SIG-M5 treated with dmso at 0.1 percent for 504 hours (cell line): ENCODE data around the gene SEMA6A.

ENCODE experiments used
- DNase-seq: peaks from one replicate; lab custom pipeline; 2025; ENCODE audit not compliant: unreplicated experiment; lab: John Stamatoyannopoulos, UW

The SEMA6A gene

DNA sequence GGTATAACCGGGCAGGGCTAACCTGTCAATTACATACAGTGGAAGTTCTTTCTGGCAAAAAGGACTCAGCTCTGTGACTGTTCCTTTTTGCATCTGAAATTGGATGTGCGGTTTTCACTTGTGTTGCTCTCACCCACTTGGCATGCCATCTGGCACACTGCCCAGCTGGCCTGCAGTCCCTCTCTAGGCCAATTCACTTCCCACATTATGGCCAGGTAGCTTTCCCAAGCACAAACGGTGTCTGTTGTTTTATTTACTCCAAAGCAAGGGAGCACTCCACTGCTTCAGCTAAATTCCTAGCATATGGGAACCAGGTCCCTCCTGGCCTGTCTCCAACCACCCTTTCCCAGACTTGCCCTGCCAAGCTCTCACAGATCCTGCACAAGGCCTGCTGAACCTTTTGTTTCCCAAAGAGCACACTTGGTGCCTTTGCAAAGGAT is 132.5 kb downstream of the SEMA6A start:
- no peak for DNase-seq

DNA sequence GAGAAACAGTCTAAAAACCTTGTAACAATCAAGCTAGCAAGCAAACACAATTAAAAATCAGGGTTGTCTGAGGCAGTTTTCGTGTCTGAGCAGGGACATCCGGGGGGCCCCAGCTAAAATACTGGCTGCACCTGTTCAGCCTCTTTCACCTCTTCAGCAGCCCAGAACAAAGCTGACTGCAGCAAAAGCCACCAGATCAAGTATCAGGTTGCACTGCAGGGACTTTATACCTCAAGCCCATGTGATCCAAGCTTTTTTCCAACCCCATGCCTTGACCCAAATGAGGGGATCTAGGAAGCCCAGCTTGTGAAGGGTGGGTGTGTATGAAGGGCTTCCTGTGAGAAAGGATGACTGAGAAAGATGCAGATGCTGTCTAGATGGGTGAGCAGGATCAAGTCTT is 133.4 kb downstream of the SEMA6A start:
- DNase-seq = no peak

DNA sequence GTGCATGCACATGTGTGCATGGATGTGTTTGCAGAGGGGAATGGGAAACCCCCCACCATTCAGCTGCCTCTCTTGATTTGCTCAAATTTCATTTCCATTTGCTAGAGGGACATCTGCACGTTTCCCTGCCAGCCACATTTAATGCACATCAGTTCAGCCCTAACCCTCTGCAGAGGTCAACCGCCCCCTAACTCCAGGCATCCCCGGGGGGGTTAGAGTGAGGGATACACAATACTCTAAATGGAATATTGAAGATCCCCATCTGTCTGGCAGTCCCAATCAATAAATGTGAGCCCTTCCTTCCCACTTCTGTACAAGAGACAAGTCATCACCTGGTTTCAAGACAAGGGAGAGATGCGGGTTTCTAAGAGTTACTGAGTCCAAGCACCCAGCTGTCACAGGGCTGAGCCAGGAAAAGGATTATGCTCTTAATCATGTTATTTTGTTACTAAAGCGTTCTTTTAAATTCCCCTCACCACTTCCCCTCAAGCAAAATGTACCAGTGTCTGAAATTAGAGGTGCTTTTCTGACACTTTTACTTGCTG is 134.1 kb downstream of the SEMA6A start:
- no peak for DNase-seq

DNA sequence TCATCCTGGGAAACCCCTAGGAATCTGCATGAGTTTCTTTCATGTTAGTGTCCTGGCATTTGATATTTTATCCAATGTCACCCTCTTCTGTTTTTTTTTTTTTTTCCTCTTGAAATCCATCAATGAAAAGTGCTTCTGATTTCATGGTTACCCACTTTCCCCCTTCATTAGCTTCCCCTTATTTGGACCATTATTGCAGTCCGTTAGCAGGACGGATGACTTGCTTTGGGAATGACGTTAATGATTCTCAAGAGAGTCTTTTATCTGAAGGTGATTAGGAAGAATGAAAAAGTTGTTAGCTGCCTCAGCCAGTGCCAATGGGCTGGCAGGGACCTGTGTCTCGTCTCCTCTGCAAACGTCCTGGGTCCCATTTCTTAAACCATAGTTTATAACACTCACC is 134.7 kb downstream of the SEMA6A start:
- no peak for DNase-seq

DNA sequence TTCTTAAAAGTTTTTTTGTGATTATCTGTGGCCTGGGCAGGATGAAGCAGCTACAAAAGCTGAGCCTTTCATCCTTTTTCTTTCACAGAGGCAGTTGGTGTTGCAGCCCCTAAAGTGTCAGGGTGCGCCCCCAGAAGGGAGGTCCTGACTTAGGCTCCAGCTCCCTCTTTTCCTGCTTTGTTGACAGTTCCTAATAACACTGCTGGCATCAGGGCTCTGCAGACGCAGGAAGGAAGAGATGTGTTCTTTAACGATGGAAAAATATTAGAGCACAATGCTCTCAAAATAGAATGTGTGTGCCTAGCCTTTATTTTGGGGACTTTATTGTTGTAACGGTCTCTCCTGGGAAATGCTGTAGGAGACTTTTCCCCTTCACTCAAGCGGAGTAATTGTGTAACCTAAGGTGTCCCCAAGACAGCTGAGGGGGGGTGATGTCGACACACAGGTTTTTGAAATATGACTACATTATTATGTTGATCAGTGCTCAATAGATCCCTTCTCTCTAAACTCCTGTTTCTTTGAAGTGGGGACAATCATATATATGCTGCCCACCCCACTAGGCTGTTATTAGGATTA is 135.6 kb downstream of the SEMA6A start:
- DNase-seq = no peak

DNA sequence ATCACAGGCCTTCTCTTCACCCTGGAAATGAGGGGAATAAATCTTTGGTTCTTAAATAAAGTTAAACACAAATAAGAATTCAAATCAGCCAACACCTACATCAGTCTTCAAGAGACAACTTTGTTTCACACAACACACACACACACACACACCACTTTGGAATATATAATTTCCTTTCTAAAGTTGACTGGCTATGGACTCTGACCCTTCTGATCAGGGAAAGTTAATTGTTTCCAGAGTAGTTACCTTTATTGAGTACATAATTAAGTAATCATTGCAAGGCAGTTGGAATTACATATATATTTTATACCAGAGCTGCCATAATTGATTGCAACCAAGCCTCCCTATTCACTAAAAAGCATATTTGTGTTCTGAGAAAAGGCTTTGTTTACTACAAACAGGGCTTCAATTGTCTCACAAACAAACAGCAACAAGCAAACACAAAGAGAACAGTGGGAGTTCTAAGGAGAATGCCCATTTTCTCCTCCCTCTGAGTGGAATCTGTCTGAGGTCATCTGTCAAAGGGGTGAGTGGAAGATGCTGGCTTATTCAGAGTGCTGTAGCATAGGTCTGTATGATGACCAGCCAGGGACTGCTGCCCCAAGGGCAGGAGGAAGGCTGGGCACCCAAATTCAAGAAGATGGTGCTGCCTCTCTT is 136.6 kb downstream of the SEMA6A start:
- DNase-seq = no peak

DNA sequence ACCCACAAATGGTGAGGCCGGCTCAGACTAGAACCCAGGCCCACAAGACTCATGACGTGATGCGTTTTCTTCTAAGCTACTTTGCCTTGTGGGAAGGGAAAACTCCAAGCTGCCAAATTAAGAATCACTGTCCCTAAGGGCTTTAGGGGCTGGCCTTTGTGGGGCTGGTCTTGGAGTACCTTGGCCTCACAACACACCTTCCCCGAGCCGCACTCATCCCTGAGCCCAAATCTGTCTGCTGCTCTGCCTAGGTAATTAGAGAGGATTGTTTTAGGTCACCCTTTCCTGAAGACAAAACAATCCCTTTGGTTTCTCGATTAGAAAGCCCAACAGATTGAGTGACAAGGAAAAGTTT is 137.3 kb downstream of the SEMA6A start:
- no peak for DNase-seq

DNA sequence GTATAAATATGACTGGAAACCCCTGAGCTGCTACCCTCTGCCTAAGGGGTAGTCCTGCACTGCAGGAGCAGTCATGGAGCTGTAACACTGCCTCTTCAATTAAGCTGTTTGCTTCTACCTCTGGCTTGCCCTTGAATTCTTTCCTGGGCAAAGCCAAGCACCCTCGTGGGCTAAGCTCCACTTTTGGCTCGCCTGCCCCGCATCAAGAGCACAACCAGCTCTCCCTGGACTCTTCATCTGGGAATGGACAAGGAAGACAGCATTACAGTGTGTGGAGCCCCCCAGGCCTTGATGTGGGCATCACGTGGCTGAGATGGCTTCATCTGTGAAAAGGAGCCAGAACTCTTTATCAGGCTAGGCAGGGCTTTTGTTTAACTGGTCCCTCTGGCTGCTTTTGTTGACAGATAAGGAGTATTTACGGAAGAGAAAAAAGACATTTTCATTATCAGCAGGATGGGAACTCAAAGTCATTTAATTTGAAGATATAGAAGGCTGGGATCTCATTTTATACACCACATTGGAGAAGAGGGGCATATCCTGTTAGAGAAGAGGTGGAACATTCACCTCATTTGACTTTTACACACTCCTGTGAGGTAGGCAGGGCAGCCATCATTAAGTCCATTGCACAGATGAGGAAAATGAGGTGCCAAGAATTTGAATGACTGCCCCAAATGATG is 137.8 kb downstream of the SEMA6A start:
- no peak for DNase-seq

DNA sequence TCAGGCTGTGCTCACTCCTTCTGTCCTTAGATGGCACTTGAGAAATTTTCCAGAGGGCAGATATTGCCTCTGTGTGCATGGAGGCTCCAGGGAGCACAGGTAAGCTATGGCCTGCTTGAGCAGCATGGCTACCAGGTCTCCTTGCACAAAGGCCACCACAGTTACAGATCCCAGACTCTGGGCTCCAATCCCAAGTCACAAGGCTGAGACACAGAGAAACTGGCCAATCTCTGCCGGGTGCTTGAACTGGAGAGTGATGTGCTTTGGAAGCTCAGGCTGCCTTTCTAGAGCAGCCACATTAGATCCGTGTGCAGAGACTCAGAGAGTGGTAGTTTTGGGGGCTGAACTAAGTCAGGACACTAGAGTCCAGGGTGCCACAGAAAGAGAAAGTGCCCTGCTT is 145.7 kb downstream of the SEMA6A start:
- no peak for DNase-seq

DNA sequence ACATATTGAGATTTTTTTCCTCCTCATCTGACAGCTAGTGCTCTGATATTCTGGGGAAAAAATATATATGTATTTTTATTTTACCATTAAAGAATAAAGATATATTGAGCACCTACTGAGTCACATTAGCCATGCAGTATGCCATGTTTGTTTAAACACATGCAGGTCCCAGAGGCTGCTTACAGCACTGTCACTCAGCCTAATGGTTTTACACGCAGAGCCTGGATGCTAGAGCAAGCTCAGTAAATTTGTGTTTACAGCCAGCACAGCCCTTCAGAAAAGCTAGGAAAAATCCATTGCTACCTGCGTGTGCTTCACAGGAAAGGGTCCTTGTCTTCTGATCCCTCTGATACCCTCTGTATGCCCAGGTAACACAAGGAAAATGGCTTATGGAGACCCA is 146.2 kb downstream of the SEMA6A start:
- DNase-seq = no peak

DNA sequence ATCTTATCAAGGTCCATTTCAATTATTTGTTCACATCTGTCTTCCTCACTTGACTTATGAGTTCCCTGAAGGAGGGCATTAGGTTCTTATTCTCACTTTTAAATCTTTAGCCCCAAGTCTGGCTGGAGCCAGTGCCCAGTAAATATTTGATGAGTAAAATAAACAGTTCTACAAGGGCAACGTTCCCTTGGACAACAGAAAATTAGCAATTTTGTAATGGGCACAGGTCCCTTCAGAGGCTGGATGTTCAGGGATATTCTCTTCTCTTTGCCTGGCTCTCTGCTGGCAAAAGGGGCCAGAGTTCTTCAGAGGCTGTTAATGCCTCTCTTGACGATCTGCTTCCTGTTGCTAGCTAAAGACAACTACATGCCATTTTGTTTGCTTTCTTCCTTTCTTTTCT is 149.7 kb downstream of the SEMA6A start:
- DNase-seq = no peak

DNA sequence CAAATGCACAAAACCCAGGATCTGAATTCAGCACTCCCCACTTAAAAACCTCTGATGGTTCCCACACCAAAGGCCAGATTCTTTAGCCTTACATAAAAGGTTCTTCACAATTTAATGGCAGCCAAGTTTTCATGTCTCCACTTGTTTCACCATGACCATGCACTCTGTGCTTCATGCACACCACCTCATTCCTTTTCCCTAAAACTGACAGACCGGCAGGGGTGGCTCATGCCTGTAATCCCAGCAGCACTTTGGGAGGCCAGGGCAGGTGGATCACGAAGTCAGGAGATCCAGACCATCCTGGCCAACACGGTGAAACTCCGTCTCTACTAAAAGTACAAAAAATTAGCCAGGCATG is 150.4 kb downstream of the SEMA6A start:
- no peak for DNase-seq

DNA sequence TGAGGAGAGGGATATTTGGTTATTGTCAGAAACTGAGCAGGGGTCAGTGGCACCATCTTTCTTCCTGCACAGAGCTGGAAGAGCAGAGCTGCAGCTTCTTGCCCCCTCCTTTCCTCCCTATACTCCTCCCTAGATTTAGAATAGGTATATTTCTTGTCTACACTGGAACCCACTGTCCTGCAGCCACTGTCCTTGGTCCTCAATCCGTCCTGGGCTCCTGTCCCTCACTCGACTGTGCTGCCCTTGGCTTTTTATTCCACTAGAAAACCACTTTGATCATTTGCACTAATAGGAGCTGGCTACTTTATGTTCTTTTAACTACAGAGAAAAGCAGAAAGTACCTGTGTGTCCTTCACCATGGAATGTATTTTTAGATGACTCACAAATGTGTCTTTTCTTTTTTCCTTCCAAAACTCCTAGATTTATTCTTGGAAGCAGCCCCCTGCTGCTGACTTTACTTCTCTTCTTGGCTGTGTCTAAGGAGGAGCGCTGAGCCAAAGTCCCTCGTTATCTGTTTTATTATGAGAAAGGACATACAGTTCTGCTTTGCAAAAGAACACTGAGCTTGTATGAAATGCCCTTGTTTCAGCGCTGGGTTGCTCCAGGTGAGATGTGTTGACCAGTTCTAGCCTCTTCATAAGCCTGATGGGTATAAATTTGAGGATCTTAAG is 150.9 kb downstream of the SEMA6A start:
- no peak for DNase-seq

DNA sequence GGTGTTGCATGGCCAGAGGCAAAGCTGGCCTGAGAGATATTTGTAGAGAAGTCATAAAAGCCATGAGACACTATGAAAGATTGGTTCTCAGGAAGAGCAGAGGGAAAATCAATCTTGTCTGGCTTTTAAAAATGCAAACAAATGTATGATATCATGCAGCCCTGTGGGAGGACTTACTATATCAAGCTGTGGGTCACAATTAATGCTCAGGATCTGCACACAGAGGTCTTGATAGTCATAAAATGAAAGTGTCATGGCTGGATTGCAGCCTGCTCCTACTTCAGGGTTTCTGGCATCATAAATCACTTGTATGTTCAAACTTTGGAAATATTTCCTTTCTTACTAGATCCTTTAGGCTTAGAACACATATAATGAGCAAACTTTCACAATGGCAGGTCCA is 151.5 kb downstream of the SEMA6A start:
- no peak for DNase-seq

DNA sequence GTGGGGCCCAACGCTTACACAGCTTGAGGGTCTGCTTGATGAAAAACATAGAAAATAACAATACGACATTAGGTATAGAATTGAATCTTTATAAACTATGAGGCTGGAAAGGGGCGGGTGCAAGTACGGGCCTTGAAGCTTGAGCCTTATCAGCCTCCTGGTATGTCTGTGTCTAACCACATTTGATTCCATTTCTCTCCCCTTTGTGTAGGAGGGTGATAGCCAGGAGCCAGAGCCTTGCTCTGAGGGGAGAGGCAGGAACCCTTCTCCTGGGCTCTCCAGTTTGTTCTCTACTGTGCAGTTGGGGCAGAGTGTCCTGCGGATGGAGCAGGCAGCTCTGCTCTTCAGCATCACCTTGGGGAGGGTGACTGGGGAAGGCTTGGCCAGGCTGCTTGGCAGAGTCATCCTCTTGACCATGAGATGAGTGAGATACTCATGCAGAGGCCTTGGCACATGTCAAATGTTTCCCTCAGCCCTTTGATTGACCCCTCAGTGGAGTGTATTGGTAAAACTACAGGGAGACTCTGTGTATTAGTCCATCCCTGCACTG is 153.5 kb downstream of the SEMA6A start:
- DNase-seq = no peak

DNA sequence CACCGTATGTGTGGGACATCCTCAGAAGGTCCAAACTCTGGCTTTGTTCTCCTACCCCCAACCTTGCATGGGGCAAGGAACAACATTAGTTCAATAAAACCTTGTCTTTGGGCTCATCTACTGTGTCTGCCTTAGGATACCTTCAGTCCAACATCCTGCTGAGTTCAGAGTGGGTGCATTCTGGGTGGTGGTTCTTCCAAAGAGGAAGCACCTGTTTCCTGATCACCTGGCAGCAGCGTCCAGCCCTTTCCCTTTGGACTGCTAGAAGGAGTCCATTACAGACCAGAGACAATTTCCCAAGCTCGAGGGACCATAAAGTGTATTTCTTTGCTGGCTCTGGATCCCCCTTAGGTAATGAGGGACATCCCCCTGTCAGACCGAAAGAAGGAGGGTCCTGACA is 154.1 kb downstream of the SEMA6A start:
- no peak for DNase-seq

DNA sequence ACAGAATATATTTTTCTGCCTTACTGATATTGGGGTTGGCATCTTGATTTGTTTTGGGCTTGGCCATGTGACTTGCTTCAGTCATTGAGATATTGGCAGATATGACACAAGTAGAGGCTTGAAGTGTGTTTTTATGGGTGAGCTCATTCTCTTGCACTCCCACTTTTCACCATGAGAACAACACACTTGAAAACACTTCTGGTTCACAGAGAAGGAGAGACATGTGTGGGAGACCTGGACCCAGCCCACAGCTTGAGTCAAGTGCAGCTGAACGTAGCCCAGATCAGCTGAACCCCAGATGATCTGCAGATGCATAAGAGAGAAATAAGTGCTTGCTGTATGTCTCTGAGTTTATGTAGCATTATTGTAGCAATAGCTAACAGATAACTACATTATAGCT is 155.4 kb downstream of the SEMA6A start:
- DNase-seq = no peak

DNA sequence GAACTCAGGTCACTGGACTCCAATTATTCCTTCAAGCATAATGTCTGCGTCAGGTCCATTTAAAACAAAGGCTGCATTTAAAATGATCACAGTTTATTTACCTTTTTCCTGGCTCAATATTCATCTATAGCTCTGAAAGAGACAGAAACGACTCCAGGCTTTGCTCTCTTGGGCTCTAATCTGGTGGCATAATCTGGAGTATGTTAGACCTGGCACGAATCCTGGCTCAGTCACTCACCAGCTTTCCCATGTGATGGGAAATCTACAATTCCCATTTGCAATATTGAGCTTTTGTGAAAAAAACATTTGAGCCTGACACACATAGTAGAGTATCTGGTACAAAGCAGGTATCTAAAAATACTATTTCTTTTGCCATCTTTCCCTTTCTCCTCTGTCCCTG is 155.8 kb downstream of the SEMA6A start:
- DNase-seq = no peak

DNA sequence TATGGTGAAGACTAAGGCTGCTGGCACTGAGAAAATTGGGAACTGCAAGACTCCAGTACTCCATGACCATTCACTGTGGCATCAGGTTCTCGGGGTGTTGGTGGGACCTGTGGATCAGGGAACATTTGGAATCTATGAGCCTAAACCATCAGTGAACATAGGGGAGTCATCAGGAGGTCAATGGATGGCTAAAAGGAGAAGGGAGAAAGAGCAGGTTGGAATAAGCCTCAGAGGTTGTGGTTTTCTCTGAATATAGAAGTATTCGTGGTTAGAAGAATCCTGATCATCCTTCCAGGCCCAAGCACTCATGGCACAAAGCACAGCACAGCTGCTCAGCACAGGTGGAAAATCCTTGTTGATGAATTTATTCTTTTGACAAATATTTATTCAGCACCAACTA is 156.6 kb downstream of the SEMA6A start:
- no peak for DNase-seq

DNA sequence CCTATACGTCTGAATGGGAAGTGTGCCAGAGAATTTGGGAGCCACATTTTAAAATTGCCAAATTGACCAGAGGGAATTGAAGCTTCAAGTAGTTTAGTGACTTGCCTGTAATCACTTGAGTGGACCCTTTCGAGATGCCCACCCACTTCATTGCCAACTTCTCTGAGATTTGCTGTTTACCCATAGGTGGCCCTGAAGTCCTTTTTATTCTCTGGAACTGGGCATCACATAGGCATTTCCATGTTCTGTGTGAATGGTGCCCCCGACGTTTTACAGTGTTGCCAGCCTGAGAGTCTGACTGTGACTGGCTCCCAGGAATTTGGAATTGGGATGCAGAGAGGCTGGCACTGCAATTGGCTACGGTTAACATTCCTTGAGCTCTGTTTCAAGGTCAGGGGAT is 158.6 kb downstream of the SEMA6A start:
- no peak for DNase-seq

DNA sequence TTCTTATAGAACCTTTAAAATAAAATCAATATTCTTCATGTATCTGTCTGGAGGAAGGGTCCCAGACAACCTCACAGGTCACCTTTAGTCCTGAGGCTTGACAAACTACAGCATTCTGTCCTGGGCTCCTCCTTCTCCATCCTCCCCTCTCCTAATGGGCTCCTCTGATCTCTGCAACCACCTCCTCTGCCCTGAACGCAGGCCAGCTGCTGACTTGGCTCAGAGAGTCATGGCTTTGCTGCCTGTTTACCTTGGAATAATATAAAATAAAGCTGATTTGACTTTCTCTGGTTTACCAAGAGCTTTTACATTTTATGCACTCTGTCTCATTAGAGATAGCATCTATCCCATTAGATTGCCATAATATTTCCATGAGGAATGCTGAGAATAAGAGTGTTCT is 159.4 kb downstream of the SEMA6A start:
- DNase-seq = no peak

DNA sequence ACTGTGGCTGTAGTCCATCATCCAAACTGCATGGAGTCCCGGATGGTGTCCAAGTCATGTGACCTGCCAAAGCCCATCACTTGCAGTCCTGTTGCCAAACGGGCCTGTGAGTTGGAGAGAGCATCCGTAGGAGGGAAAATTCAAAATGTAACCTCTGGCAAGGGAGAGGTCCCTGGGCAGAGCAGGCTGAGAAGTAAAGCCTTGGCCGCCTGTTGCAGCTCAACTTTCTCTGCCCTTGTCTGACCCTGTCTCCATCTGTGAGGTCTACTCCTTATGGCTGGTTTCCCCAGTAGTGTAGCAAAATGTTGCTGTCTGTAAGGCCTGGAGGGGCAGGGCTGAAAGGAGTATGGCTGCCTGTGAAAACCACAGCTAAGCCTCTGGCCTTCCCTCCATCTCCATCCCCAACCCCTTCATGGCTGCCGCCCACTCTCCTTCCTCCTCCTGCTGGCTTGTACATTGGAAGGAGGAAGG is 163.5 kb downstream of the SEMA6A start:
- no peak for DNase-seq
